H9 (cell line): ENCODE results near the gene MCU. TPM values are rescaled to one million over a fixed set of nuclear protein-coding genes. Genes with fewer than 3 reads are reported as not detected.
A peak's percentile ranks its signal among the peaks of the same experiment; 100 is the strongest.

Experiments
- DNase-seq: peaks from one replicate; pipeline ENCODE4 v3.0.0-alpha.2; 2017
- H2AFZ ChIP-seq: one replicate; pipeline ENCODE4 v1.6.1; 2013; ENCODE audit warnings: mild to moderate bottlenecking, low read length, control low read depth, moderate library complexity
- H2AK5ac ChIP-seq: 2 replicates; pipeline ENCODE4 v1.6.1; 2013; ENCODE audit warnings: low read length, control low read depth, mixed read lengths; ENCODE audit not compliant: insufficient read length
- H2BK120ac ChIP-seq: one replicate; pipeline ENCODE4 v1.6.1; 2013; ENCODE audit warnings: low read depth, mild to moderate bottlenecking, low read length, control low read depth, inconsistent platforms; ENCODE audit not compliant: poor library complexity, severe bottlenecking
- H2BK12ac ChIP-seq: 2 replicates; pipeline ENCODE4 v1.6.1; 2013; ENCODE audit warnings: low read length, control low read depth, mixed read lengths, low read depth; ENCODE audit not compliant: insufficient read length
- H2BK15ac ChIP-seq: 2 replicates; pipeline ENCODE4 v1.6.1; 2013; ENCODE audit warnings: low read depth, low read length, control low read depth
- H2BK20ac ChIP-seq: one replicate; pipeline ENCODE4 v1.6.1; 2013; ENCODE audit warnings: low read depth, mild to moderate bottlenecking, low read length, control low read depth, inconsistent platforms; ENCODE audit not compliant: poor library complexity, severe bottlenecking
- H2BK5ac ChIP-seq: 2 replicates; pipeline ENCODE4 v1.6.1; 2013; ENCODE audit warnings: low read length, control low read depth, mixed read lengths; ENCODE audit not compliant: insufficient read length
- H3K14ac ChIP-seq: 2 replicates; pipeline ENCODE4 v1.6.1; 2013; ENCODE audit warnings: low read length, control low read depth; ENCODE audit not compliant: insufficient read depth
- H3K18ac ChIP-seq: 2 replicates; pipeline ENCODE4 v1.6.1; 2013; ENCODE audit warnings: low read depth, mild to moderate bottlenecking, mixed read lengths, low read length, control low read depth; ENCODE audit not compliant: insufficient read length
- H3K23ac ChIP-seq: 2 replicates; pipeline ENCODE4 v1.6.1; 2013; ENCODE audit warnings: low read length, control low read depth, mixed read lengths, low read depth; ENCODE audit not compliant: insufficient read length
- H3K23me2 ChIP-seq: 2 replicates; pipeline ENCODE4 v1.6.1; 2013; ENCODE audit warnings: low read depth, mild to moderate bottlenecking, mixed read lengths, low read length, control low read depth; ENCODE audit not compliant: insufficient read length, poor library complexity, severe bottlenecking
- H3K27ac ChIP-seq: 2 replicates; pipeline ENCODE4 v1.5.1; 2013; ENCODE audit warnings: low read length, control low read depth, mixed read lengths, low read depth; ENCODE audit not compliant: insufficient read length
- H3K27me3 ChIP-seq: 2 replicates; pipeline ENCODE4 v1.6.1; 2013; ENCODE audit warnings: low read length, control low read depth, inconsistent platforms; ENCODE audit not compliant: insufficient read depth
- H3K4ac ChIP-seq: 2 replicates; pipeline ENCODE4 v1.6.1; 2013; ENCODE audit warnings: low read depth, mild to moderate bottlenecking, control low read depth, inconsistent platforms, low read length, moderate library complexity
- H3K4me1 ChIP-seq: 2 replicates; pipeline ENCODE4 v1.6.1; 2013; ENCODE audit warnings: low read length, control low read depth, inconsistent platforms; ENCODE audit not compliant: insufficient read depth
- H3K4me2 ChIP-seq: 2 replicates; pipeline ENCODE4 v1.6.1; 2013; ENCODE audit warnings: low read length, control low read depth, mixed read lengths; ENCODE audit not compliant: insufficient read length, insufficient read depth
- H3K56ac ChIP-seq: 2 replicates; pipeline ENCODE4 v1.6.1; 2013; ENCODE audit warnings: low read depth, mild to moderate bottlenecking, mixed read lengths, low read length, control low read depth; ENCODE audit not compliant: insufficient read length
- H3K79me1 ChIP-seq: 2 replicates; pipeline ENCODE4 v1.6.1; 2013; ENCODE audit warnings: low read depth, mild to moderate bottlenecking, moderate library complexity, low read length, control low read depth, inconsistent platforms; ENCODE audit not compliant: insufficient read depth, poor library complexity, severe bottlenecking
- H3K79me2 ChIP-seq: 2 replicates; pipeline ENCODE4 v1.6.1; 2013; ENCODE audit warnings: low read length, control low read depth, inconsistent platforms; ENCODE audit not compliant: insufficient read depth
- H3K9ac ChIP-seq: 2 replicates; pipeline ENCODE4 v1.6.1; 2013; ENCODE audit warnings: low read length, control low read depth, mixed read lengths; ENCODE audit not compliant: insufficient read length; ENCODE audit errors: extremely low read depth
- H3K9me3 ChIP-seq: one replicate; pipeline ENCODE4 v1.6.1; 2013; ENCODE audit warnings: low read depth, low read length, inconsistent platforms; ENCODE audit not compliant: control insufficient read depth
- H3T11ph ChIP-seq: one replicate; pipeline ENCODE4 v1.6.1; 2013; ENCODE audit warnings: mild to moderate bottlenecking, low read length, control low read depth, inconsistent platforms
- H4K20me1 ChIP-seq: one replicate; pipeline ENCODE4 v1.6.1; 2013; ENCODE audit not compliant: control insufficient read depth, insufficient read length, insufficient read depth
- H4K5ac ChIP-seq: 2 replicates; pipeline ENCODE4 v1.6.1; 2013; ENCODE audit warnings: low read depth, mild to moderate bottlenecking, mixed read lengths, low read length, control low read depth; ENCODE audit not compliant: insufficient read length
- H4K8ac ChIP-seq: replicated peaks from 2 replicates; pipeline ENCODE4 v1.6.1; 2013; ENCODE audit warnings: low read length, control low read depth, mixed read lengths, low read depth; ENCODE audit not compliant: insufficient read length
- H4K91ac ChIP-seq: 2 replicates; pipeline ENCODE4 v1.6.1; 2013; ENCODE audit warnings: low read depth, mild to moderate bottlenecking, moderate library complexity, mixed read lengths, low read length, control low read depth; ENCODE audit not compliant: insufficient read length
- H3K27ac Mint-ChIP-seq, 3 experiments: 2 replicates in 2 of 3; 3 replicates in 1 of 3; pipeline ENCODE4 v1.8.0; 2020 to 2021; ENCODE audit warnings: mixed read lengths in 3 of 3, mild to moderate bottlenecking in 1 of 3, moderate library complexity in 1 of 3
- H3K27me3 Mint-ChIP-seq: 2 replicates; pipeline ENCODE4 v1.8.0; 2021; ENCODE audit warnings: low read depth, mild to moderate bottlenecking, moderate library complexity, mixed read lengths
- H3K36me3 Mint-ChIP-seq, 3 experiments: 2 replicates in 2 of 3; 3 replicates in 1 of 3; pipeline ENCODE4 v1.8.0; 2020 to 2021; ENCODE audit warnings: low read depth in 3 of 3, mixed read lengths in 3 of 3; ENCODE audit not compliant: insufficient read depth in 1 of 3
- H3K4me1 Mint-ChIP-seq, 2 experiments: 2 replicates each; pipeline ENCODE4 v1.8.0; 2020; ENCODE audit warnings: mixed read lengths in 2 of 2
- H3K4me3 Mint-ChIP-seq, 2 experiments: 2 replicates in 1 of 2; 3 replicates in 1 of 2; pipeline ENCODE4 v1.8.0; 2020 to 2021; ENCODE audit warnings: mild to moderate bottlenecking in 2 of 2, mixed read lengths in 2 of 2, moderate library complexity in 1 of 2
- H3K9me3 Mint-ChIP-seq, 2 experiments: 2 replicates in 1 of 2; 3 replicates in 1 of 2; pipeline ENCODE4 v1.8.0; 2020; ENCODE audit warnings: mild to moderate bottlenecking in 2 of 2, mixed read lengths in 2 of 2, moderate library complexity in 1 of 2
- CTCF ChIP-seq: fragments of 200-600 bp; sonication (generic); conservative IDR thresholded peaks from 3 replicates; pipeline ENCODE4 v1.8.0; 2021; ENCODE audit warnings: antibody characterized with exemption, mild to moderate bottlenecking
- WGBS: extraction: QIAGEN DNeasy Blood & Tissue Kit; methylation state at CpG from one replicate; pipeline ENCODE4 v1.1.7; 2013; ENCODE audit warnings: missing lambda C conversion rate, low lambda C conversion rate, mixed read lengths; ENCODE audit not compliant: insufficient read length; ENCODE audit errors: extremely low coverage; 5-methylcytosine and 5-hydroxymethylcytosine counted together
- total RNA-seq: library from RNA; stranded (reverse); gene quantifications from 2 replicates; pipeline ENCODE4 v1.2.1, GENCODE V29; 2021

Gene MCU
- total RNA-seq, 1 experiment from 2014 or later = 36.6 TPM

DNA sequence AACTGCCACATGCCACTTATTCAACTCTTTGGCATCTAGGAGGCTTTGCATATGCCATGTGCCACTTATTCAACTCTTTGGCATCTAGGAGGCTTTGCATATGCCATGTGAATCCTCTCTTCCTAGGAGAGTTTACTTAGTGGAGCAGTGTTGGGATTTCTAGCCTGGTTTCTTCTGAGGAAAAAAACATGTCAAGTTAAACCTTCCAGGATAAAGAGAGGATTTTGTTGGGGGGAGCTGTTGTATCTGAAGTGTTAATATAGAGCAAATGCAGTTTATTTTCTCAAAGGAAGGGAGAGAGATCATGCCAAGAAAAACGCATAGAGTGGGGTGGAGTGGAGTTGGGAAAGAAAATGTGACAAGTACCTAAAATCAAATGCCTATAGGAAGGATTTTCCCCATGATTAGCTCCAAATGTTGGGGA, 91.5 kb downstream of the MCU start:
- Histone ChIP-seq H3K79me1 (no peaks in the 10 kb centered on the region), H3K14ac (no peak overlapping the region), H4K20me1 (no peaks in the 10 kb centered on the region), H2BK20ac (no peak overlapping the region), H2AK5ac (no peak overlapping the region), H2AFZ (no peak overlapping the region), H2BK15ac (no peak overlapping the region), H3K27ac (no peak overlapping the region), H2BK5ac (no peak overlapping the region), H2BK12ac (no peak overlapping the region), H3K79me2 (no peaks in the 10 kb centered on the region), H3K23ac (no peak overlapping the region), H3K4me2 (no peak overlapping the region), H3K9me3 (no peaks in the 10 kb centered on the region), H4K8ac (no peak overlapping the region), H2BK120ac (no peak overlapping the region), H4K5ac (no peak overlapping the region), H3K56ac (no peak overlapping the region), H3K18ac (no peak overlapping the region), H3K4me1 (peaks cover 17% of the 10 kb centered on the region; the same call in 1 of the 2 replicates), H4K91ac (no peak overlapping the region), H3K27me3 (no peaks in the 10 kb centered on the region), H3T11ph (no peak overlapping the region), H3K4ac (no peak overlapping the region), H3K23me2 (no peaks in the 10 kb centered on the region), H3K9ac (no peak overlapping the region)
- WGBS = no CpG with 5 or more reads among the region's 1 CpG
- H3K27me3 Mint-ChIP-seq = no peaks in the 10 kb centered on the region
- peaks cover 44 to 46% of the 10 kb centered on the region in 2 experiments for H3K4me1 Mint-ChIP-seq
- H3K4me3 Mint-ChIP-seq = no peak overlapping the region; a peak in 1 of 5 replicates
- no peak for DNase-seq
- peaks cover 0 to 5% (median 4%) of the 10 kb centered on the region in 3 experiments; a peak in 1 of 7 replicates for H3K36me3 Mint-ChIP-seq
- H3K9me3 Mint-ChIP-seq = no peaks in the 10 kb centered on the region
- TF ChIP-seq CTCF = no peak
- peak overlapping the region; percentile 65 to 92 (median 89); a peak in 6 of 7 replicates for H3K27ac Mint-ChIP-seq
